ENCODE results near the gene ATP8B1. TPM values are rescaled to one million over a fixed set of nuclear protein-coding genes. Genes with fewer than 3 reads are reported as not detected.

ATP8B1 gene
- total and polyA plus RNA-seq, 8 donors, result 14.4 to 189 (median 53.3) TPM

DNA sequence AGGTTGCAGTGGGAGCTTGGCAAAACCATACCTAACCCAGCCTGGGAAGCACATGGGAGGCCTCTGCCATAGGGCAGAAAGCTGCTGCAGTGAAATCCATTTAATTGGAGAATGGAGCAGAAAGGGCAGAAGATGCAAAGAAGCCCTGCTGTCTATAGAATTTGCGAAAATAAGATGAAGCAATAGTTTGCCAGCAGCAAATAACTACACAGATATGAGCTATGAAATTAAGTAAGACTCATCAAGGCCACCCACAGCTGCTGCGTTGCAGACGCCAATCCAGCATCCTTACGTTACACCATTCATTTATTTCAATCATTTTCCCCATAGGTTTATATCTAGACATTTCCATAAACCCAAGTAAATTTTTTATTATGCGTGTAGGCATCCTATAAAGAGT, 21.1 kb downstream of the ATP8B1 start:
- TF ChIP-seq EP300 (IDR thresholded peaks at IDR 0.05) (no peak), POLR2AphosphoS5 (IDR thresholded peaks at IDR 0.05) (no peak), POLR2A (IDR thresholded peaks at IDR 0.05) (no peak)
- TF ChIP-seq, protein P1, sequence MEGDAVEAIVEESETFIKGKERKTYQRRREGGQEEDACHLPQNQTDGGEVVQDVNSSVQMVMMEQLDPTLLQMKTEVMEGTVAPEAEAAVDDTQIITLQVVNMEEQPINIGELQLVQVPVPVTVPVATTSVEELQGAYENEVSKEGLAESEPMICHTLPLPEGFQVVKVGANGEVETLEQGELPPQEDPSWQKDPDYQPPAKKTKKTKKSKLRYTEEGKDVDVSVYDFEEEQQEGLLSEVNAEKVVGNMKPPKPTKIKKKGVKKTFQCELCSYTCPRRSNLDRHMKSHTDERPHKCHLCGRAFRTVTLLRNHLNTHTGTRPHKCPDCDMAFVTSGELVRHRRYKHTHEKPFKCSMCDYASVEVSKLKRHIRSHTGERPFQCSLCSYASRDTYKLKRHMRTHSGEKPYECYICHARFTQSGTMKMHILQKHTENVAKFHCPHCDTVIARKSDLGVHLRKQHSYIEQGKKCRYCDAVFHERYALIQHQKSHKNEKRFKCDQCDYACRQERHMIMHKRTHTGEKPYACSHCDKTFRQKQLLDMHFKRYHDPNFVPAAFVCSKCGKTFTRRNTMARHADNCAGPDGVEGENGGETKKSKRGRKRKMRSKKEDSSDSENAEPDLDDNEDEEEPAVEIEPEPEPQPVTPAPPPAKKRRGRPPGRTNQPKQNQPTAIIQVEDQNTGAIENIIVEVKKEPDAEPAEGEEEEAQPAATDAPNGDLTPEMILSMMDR (IDR thresholded peaks at IDR 0.05), result no peak
- H3K4me3 ChIP-seq, result no peak overlapping the region
- peaks cover 0 to 9% (median 1%) of the 10 kb centered on the region in 4 donors for H3K36me3 ChIP-seq
- intact Hi-C loops (cut with DNase I; ENCODE audit: low total_unique reads), result no loop called here
- no peaks in the 10 kb centered on the region for H3K9me3 ChIP-seq
- 89 to 92% (median 91%) methylated on average over 5 of the region's 5 CpGs for WGBS, 5 donors
- no peak for DNase-seq
- H3K4me1 ChIP-seq, result peaks cover 39 to 95% (median 71%) of the 10 kb centered on the region in 4 donors
- H3K27me3 ChIP-seq, result no peaks in the 10 kb centered on the region
- H3K27ac ChIP-seq, result peak overlapping the region; percentile 0 to 89 (median 82)

- H3K4me3 ChIP-seq, result no peak overlapping the region
These were observed 22.3 kb downstream of the ATP8B1 start for GRCh38 chr18:57780706-57781347.

DNA sequence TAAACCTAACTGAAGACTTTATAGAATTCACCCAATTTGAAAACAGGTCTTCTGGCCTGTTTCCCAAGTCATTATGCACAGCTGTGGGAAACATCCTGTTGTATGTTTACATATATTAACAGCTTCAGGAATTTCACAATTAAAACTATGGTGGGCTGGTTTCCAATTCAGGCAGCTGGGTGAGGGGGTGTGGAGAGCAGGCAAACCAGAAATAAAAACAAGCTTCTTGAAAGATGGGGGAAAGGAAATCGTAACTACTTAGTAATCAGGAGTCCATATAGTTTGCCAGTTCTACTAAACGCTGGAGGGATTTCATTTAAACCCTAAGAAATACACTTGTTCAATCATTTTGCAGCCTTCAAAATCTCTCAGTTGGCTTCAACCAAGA, 22.8 kb downstream of the ATP8B1 start:
- peaks cover 54 to 95% (median 72%) of the 10 kb centered on the region in 4 donors for H3K4me1 ChIP-seq

More at GRCh38 chr18:57780706-57781347, 22.3 kb downstream of the ATP8B1 start:
- Histone ChIP-seq H3K27me3 (no peaks in the 10 kb centered on the region), H3K9me3 (no peaks in the 10 kb centered on the region), H3K27ac (peak overlapping the region; percentile 69 to 89 (median 82)), H3K36me3 (peaks cover 0 to 9% (median 1%) of the 10 kb centered on the region in 4 donors), H3K4me1 (peaks cover 51 to 95% (median 70%) of the 10 kb centered on the region in 4 donors)
- intact Hi-C loops (cut with DNase I; ENCODE audit: low total_unique reads), result no loop called here
- WGBS, 5 donors, result 7 to 19% (median 11%) methylated on average over 6 of the region's 6 CpGs
- TF ChIP-seq EP300 (IDR thresholded peaks at IDR 0.05) (no peak), POLR2A (IDR thresholded peaks at IDR 0.05) (no peak), POLR2AphosphoS5 (IDR thresholded peaks at IDR 0.05) (no peak)
- TF ChIP-seq, protein P1 (IDR thresholded peaks at IDR 0.05), result no peak
- DNase-seq, result peak in 1 of 2 donors; percentile 55

GRCh38 chr18:57776767-57777166, 26.3 kb downstream of the ATP8B1 start:
- 11 to 21% (median 17%) methylated on average over 4 of the region's 4 CpGs for WGBS, 5 donors
- Histone ChIP-seq H3K9me3 (no peaks in the 10 kb centered on the region), H3K27ac (peak overlapping the region; percentile 68 to 89 (median 82)), H3K36me3 (no peaks in the 10 kb centered on the region), H3K27me3 (no peaks in the 10 kb centered on the region), H3K4me1 (peaks cover 61 to 97% (median 82%) of the 10 kb centered on the region in 4 donors), H3K4me3 (no peak overlapping the region)
- DNase-seq, result peak in 1 of 2 donors; percentile 51
- intact Hi-C loops (cut with DNase I; ENCODE audit: low total_unique reads), result no loop called here
- TF ChIP-seq, protein P1 (IDR thresholded peaks at IDR 0.05), result no peak
- no peak for TF ChIP-seq EP300 (IDR thresholded peaks at IDR 0.05)
- TF ChIP-seq POLR2AphosphoS5 (IDR thresholded peaks at IDR 0.05), result peak; percentile 33 to 48 (median 45)

More for the DNA sequence above, 22.8 kb downstream of the ATP8B1 start:
- 4 to 20% (median 12%) methylated on average over 2 of the region's 2 CpGs for WGBS, 5 donors
- H3K27ac ChIP-seq, result peak overlapping the region in 4 of 5 donors; percentile 69 to 89 (median 82)
- peak in 1 of 2 donors; percentile 69 for DNase-seq
- intact Hi-C loops (cut with DNase I; ENCODE audit: low total_unique reads), result no loop called here
- no peaks in the 10 kb centered on the region for H3K27me3 ChIP-seq
- H3K36me3 ChIP-seq, result peaks cover 0 to 9% (median 1%) of the 10 kb centered on the region in 4 donors
- no peaks in the 10 kb centered on the region for H3K9me3 ChIP-seq
- no peak overlapping the region for H3K4me3 ChIP-seq
- TF ChIP-seq POLR2A (IDR thresholded peaks at IDR 0.05) (no peak), POLR2AphosphoS5 (IDR thresholded peaks at IDR 0.05) (no peak), EP300 (IDR thresholded peaks at IDR 0.05) (no peak)
- TF ChIP-seq, protein P1 (IDR thresholded peaks at IDR 0.05), result no peak

All from stomach (tissue), 9 donors.